LNCAP (cell line): Measurements from ENCODE around the gene ST8SIA3.

Experiments used
- CTCF ChIP-seq: fragments of 450-650 bp; IDR thresholded peaks from 2 replicates; pipeline ENCODE4 v1.5.1; 2017; ENCODE audit warnings: mild to moderate bottlenecking

The ST8SIA3 gene

GRCh38 chr18:57404345-57404744 is 52.0 kb downstream of the ST8SIA3 start:
- no peak for TF ChIP-seq CTCF

- TF ChIP-seq CTCF: no peak
Observed at GRCh38 chr18:57409650-57410049, 57.3 kb downstream of the ST8SIA3 start.

- no peak for TF ChIP-seq CTCF
Observed at GRCh38 chr18:57410749-57411148, 58.4 kb downstream of the ST8SIA3 start.

GRCh38 chr18:57416542-57416941 is 64.2 kb downstream of the ST8SIA3 start:
- TF ChIP-seq CTCF: no peak
